HG03378 (cell line): ENCODE measurements around the gene TSTD1.
"Not testable (repeated sequence)": the region's sequence is repeated elsewhere in the genome, so short reads cannot be mapped to it uniquely, and the experiment has no call there.

Experiments
- ATAC-seq: cut with Tn5 transposase; IDR thresholded peaks from one replicate; pipeline ENCODE4 v1.9.1; 2021; ENCODE audit warnings: mild to moderate bottlenecking, moderate library complexity; ENCODE audit not compliant: unreplicated experiment

TSTD1 gene

GRCh38 chr1:161039154-161039545 lies 386 bp upstream of the TSTD1 start:
- ATAC-seq = no peak

GRCh38 chr1:161037661-161038522 lies 872 bp downstream of the TSTD1 start:
- no peak for ATAC-seq

GRCh38 chr1:161033751-161034150 lies 5.0 kb downstream of the TSTD1 start:
- no peak for ATAC-seq

DNA sequence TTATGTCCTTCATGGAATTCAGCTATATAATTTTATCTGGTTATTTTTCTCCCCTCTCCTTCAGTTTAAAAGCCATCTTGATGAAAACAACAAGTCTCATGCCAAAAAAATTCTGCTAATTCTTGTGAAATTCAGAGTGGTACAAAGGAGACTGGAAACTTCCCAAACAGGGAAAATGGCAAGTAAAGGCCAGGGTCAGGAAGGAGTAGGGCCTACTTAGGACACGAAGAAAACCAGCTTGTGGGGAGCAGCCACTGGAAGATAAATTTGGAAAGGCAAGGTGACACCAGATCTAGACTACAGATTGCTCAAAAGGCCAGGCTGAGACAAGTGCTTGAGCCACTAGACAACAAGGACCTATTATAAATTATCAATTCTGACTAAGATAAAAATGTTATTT lies 6.4 kb downstream of the TSTD1 start:
- ATAC-seq = no peak

GRCh38 chr1:161031874-161032273 lies 6.9 kb downstream of the TSTD1 start:
- no peak for ATAC-seq

DNA sequence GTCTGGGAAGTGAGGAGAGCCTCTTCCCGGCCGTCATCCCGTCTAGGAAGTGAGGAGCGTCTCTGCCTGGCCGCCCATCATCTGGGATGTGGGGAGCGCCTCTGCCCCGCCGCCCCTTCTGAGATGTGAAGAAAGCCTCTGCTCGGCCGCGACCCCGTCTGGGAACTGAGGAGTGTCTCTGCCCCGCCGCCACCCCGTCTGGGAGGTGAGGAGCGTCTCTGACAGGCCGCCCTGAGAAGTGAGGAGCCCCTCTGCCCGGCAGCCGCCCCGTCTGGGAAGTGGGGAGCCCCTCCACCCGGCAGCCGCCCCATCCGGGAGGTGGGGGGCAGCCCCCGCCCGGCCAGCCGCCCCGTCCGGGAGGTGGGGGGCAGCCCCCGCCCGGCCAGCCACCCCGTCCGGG lies 9.3 kb downstream of the TSTD1 start:
- ATAC-seq = not testable (repeated sequence)

- not testable (repeated sequence) for ATAC-seq
These were observed 11.8 kb downstream of the TSTD1 start for GRCh38 chr1:161026954-161027353.

GRCh38 chr1:161022432-161022831 lies 16.3 kb downstream of the TSTD1 start:
- ATAC-seq = not testable (repeated sequence)

DNA sequence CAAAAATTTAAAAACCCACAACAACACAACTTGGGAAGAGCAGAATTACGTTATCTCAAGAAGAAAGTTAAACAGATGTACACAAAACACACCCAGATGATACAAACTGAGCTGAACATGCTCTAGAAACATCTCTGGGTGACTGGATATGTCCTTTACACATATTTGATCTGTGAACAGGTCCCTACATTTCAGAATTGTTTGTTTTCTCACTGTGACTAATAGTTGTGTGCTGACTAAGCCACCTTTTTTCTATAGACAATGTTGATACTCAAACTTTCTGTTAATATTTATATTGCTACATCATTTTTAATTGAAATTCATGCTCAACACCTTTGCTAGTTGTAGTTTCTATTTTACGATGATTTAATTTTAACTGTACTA lies 16.8 kb downstream of the TSTD1 start:
- ATAC-seq = no peak

- peak; percentile 72 for ATAC-seq
These were observed 17.4 kb downstream of the TSTD1 start for GRCh38 chr1:161021165-161021969.

GRCh38 chr1:161020509-161021164 lies 18.1 kb downstream of the TSTD1 start, which contains the start of gene F11R:
Gene F11R (minus strand): TSS chr1:161021152. CDS start chr1:161021073, 79 bp downstream.
- peak; percentile 33 for ATAC-seq

GRCh38 chr1:161019751-161020495 lies 18.8 kb downstream of the TSTD1 start:
- ATAC-seq = no peak

- not testable (repeated sequence) for ATAC-seq
These were observed 19.6 kb downstream of the TSTD1 start for GRCh38 chr1:161019111-161019660.

DNA sequence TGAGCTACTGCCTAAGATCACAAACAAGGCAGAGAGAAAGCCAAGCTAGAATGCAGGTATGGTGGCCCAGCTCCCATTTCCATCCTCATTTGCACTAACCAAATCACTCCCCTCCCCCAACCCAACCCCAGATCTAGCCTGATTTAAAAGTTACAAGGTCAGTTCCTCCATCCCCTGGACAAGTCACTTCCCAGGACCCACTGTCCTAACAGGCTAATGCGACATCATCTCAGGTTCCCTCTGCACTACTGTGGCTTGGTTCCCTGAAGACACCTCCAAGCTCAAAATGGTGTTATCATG lies 20.2 kb downstream of the TSTD1 start:
- ATAC-seq = no peak

DNA sequence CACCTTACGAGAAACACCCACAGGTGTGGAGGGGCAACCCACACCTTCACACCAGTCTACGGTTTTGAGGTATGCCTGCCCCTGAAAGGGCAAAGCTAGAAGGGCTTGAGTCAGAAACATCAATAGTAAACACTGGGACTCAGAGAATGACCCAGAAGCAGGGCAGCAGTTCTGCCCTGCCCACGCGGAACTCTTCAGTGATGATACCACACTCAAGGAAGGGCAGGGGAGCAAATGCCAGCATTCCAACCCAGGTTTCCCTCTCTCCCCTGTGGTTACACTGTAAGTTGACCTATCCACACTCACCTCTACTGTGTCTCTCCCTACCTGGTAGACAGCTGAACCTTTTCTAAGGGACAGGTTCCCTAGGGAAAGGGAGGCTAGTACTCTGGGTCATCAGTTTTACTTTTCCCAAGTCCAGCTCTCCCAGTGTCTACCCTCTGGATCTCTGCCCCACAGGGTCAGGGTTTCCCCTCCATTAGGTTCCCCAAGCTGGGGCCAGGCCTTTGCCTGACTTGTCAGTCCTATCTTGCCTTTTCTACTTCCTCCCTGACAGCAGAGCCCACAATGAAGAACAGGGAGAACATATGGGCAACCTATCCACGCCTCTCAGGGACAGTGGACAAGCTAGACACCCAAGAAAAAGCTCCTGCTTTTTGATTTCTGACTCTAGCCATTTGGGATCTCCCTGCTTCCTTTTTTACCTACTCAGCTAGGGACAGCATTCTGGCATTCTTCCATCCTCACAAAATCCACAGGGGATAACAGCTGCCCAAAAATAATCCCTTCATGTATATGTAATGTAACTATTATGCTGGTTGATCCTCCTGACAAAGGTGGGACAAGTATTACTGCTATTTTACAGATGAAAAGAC lies 20.8 kb downstream of the TSTD1 start:
- ATAC-seq = no peak

- not testable (repeated sequence) for ATAC-seq
These were observed 21.6 kb downstream of the TSTD1 start for GRCh38 chr1:161017181-161017580.

DNA sequence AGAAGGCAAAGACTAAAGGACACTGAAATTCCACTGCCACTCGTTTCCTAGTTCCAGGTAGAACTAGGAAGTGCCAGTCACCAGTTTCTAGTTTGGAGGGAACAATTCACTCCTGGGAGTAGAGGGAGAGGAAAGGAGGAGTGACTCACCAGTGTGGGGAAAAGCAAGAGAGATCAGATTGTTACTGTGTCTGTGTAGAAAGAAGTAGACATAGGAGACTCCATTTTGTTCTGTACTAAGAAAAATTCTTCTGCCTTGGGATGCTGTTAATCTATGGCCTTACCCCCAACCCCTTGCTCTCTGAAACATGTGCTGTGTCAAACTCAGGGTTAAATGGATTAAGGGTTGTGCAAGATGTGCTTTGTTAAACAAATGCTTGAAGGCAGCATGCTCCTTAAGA lies 22.1 kb downstream of the TSTD1 start:
- ATAC-seq = not testable (repeated sequence)

GRCh38 chr1:161013488-161014230 lies 25.1 kb downstream of the TSTD1 start:
- ATAC-seq = peak; percentile 81

DNA sequence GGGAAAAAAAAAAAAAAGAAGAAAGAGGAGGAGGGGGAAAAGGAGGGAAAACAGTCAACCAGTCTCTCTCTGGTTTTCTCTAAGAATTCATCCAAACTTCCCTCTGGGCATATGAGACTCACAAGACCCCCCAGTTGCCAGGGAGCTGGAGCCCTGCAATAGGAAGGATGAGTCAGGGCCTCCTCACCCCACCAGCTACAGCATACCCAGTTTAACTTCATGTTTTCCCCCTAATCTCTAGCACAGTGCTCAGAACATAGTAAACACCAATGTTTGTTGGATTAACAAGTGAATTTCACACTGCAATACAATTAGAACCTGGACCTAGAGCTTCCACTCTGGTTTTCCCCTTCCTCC lies 25.7 kb downstream of the TSTD1 start:
- ATAC-seq = no peak
